Uterus (tissue), 2 donors: Measurements from ENCODE around the gene CDKN2C.

Experiments used
- CTCF ChIP-seq, 4 experiments: fragments of 200-600 bp in 2 of 4; fragments of 450-650 bp in 2 of 4; sonication (generic) in 2 of 4; IDR thresholded peaks; one replicate each; pipeline ENCODE4 v1.5.1; 2016 to 2019; ENCODE audit warnings: antibody characterized with exemption in 4 of 4, mild to moderate bottlenecking in 2 of 4, moderate library complexity in 1 of 4
- POLR2A ChIP-seq, 2 donors: fragments of 450-650 bp; IDR thresholded peaks; one replicate each; pipeline ENCODE4 v1.6.1; 2016; ENCODE audit warnings: antibody characterized with exemption in 2 of 2, mild to moderate bottlenecking in 1 of 2, moderate library complexity in 1 of 2

- no peak for TF ChIP-seq CTCF (IDR thresholded peaks at IDR 0.05)
- TF ChIP-seq POLR2A (IDR thresholded peaks at IDR 0.05), result no peak
Observed at GRCh38 chr1:50930193-50930592, 39.9 kb upstream of the CDKN2C start.
